ENCODE data around the gene TREML2.

TREML2 gene

DNA sequence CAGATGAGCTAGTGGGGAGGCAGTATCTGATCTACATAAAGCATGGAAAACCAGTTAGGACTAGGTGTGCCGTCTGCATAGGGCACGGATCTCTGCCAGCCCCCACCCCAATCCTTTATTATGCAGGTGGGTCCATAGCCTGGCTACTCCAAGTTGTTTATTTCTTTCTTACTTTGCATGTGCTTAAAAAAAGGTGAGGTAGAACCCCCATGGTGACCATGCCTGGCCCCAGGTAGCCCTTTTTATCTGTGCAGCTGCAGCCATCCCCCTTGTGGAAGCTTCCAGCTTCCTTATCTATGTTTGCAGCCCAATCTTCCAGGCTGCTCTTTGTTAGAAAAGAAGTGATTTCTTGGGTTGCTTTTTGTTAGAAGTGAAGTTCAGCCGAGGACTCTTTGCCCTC, 29.0 kb downstream of the TREML2 start:
- Histone ChIP-seq H3K4me3 (ENCODE audit: low read length) (no peak overlapping the region), H2AFZ (ENCODE audit: low read depth, low read length) (no peak overlapping the region), H3K9me3 (ENCODE audit: insufficient read depth, low read length) (no peaks in the 10 kb centered on the region), H3K27ac (ENCODE audit: low read length) (no peak overlapping the region), H3K79me2 (ENCODE audit: low read length) (no peaks in the 10 kb centered on the region), H3K4me2 (ENCODE audit: low read length) (no peak overlapping the region), H3K4me1 (ENCODE audit: low read length) (peaks cover 11% of the 10 kb centered on the region), H3K9ac (ENCODE audit: low read length) (no peak overlapping the region), H3K36me3 (replicated peaks; ENCODE audit: low read depth, low read length) (no peaks in the 10 kb centered on the region), H3K27me3 (ENCODE audit: low read depth, low read length) (0 out of 2 replicates have a peak, but pooled peaks cover 4% of the 10 kb centered on the region), H4K20me1 (ENCODE audit: insufficient read depth, low read length) (no peaks in the 10 kb centered on the region)
- no peak for TF ChIP-seq EZH2phosphoT487 (IDR thresholded peaks at IDR 0.05; ENCODE audit: low read depth)
- TF ChIP-seq, protein P1, sequence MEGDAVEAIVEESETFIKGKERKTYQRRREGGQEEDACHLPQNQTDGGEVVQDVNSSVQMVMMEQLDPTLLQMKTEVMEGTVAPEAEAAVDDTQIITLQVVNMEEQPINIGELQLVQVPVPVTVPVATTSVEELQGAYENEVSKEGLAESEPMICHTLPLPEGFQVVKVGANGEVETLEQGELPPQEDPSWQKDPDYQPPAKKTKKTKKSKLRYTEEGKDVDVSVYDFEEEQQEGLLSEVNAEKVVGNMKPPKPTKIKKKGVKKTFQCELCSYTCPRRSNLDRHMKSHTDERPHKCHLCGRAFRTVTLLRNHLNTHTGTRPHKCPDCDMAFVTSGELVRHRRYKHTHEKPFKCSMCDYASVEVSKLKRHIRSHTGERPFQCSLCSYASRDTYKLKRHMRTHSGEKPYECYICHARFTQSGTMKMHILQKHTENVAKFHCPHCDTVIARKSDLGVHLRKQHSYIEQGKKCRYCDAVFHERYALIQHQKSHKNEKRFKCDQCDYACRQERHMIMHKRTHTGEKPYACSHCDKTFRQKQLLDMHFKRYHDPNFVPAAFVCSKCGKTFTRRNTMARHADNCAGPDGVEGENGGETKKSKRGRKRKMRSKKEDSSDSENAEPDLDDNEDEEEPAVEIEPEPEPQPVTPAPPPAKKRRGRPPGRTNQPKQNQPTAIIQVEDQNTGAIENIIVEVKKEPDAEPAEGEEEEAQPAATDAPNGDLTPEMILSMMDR (IDR thresholded peaks at IDR 0.05; ENCODE audit: low read depth, low read length) = no peak

DNA sequence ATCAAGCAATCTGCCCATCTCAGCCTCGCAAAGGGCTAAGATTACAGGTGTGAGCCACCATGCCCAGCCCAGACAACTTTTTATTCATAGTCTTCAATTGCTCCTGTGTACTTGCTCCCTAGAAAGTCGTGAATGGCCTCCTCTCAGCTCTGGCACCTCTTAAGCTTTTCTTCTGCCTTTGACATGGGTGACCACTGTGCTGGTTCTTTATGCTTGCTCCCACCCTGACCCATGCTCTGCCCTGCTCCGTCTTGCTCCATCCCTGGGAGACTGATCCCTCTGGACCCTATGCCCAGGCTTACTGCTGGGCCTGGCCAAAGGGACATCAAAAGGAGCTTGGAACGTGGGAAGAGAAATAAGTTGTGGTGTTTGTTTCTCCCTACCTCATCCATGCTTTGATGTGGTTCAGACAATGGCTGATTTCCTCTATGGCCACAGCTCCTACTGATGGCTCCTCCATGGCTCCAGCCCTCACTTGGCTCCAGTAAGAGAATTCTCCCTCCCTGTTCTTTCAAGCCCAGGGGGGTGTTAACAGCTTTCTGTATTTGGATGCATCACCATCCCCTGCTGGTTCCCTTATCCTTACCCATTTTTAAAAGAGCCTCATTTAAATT, 30.3 kb downstream of the TREML2 start:
- Histone ChIP-seq H2AFZ (ENCODE audit: low read depth, low read length) (no peak overlapping the region), H3K4me3 (ENCODE audit: low read length) (no peak overlapping the region), H3K27ac (ENCODE audit: low read length) (no peak overlapping the region)

GRCh38 chr6:41167173-41167963, 33.6 kb downstream of the TREML2 start:
- no peak for TF ChIP-seq EZH2phosphoT487 (IDR thresholded peaks at IDR 0.05; ENCODE audit: low read depth)
- TF ChIP-seq, protein P1 (IDR thresholded peaks at IDR 0.05; ENCODE audit: low read depth, low read length) = no peak
- H2AFZ ChIP-seq (ENCODE audit: low read depth, low read length) = no peak overlapping the region

More for the DNA sequence above, 30.3 kb downstream of the TREML2 start:
- Histone ChIP-seq H3K79me2 (ENCODE audit: low read length) (no peaks in the 10 kb centered on the region), H3K4me1 (ENCODE audit: low read length) (peaks cover 11% of the 10 kb centered on the region), H4K20me1 (ENCODE audit: insufficient read depth, low read length) (no peaks in the 10 kb centered on the region), H3K9ac (ENCODE audit: low read length) (no peak overlapping the region), H3K4me2 (ENCODE audit: low read length) (no peak overlapping the region), H3K36me3 (replicated peaks; ENCODE audit: low read depth, low read length) (no peaks in the 10 kb centered on the region), H3K27me3 (ENCODE audit: low read depth, low read length) (peaks cover 6% of the 10 kb centered on the region), H3K9me3 (ENCODE audit: insufficient read depth, low read length) (no peaks in the 10 kb centered on the region)
- TF ChIP-seq, protein P1 (IDR thresholded peaks at IDR 0.05; ENCODE audit: low read depth, low read length) = no peak
- TF ChIP-seq EZH2phosphoT487 (IDR thresholded peaks at IDR 0.05; ENCODE audit: low read depth) = no peak

DNA sequence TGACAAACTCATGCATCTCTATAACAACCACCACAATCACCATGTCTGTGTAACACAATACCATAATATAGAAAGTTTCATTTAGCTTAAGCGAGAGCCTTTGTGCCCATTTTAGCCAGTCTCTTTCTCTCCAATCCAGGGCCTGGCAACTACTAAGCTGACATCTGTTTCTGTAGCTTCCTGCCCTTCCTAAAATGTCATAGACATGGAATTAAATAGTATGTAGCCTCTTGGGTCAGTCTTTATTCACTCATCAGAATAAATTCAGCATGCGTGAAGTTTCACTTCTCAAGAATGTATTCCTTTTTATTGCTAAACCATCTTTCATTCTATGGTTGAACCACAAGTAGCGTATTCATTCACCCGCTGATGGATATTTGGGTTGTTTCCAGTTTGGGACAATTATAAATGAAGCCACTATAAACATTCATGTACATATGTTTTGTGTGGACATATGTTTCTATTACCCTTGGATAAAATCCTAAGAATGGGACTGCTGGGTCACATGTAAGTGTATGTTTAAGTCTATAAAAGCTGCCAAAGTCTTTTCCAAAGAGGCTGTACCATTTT, 36.3 kb downstream of the TREML2 start:
- Histone ChIP-seq H3K9me3 (ENCODE audit: insufficient read depth, low read length) (no peaks in the 10 kb centered on the region), H3K36me3 (replicated peaks; ENCODE audit: low read depth, low read length) (no peaks in the 10 kb centered on the region), H3K9ac (ENCODE audit: low read length) (no peak overlapping the region), H4K20me1 (ENCODE audit: insufficient read depth, low read length) (no peaks in the 10 kb centered on the region), H3K4me3 (ENCODE audit: low read length) (no peak overlapping the region), H3K79me2 (ENCODE audit: low read length) (no peaks in the 10 kb centered on the region), H2AFZ (ENCODE audit: low read depth, low read length) (no peak overlapping the region), H3K27me3 (ENCODE audit: low read depth, low read length) (peaks cover 7% of the 10 kb centered on the region), H3K4me2 (ENCODE audit: low read length) (no peak overlapping the region), H3K27ac (ENCODE audit: low read length) (no peak overlapping the region), H3K4me1 (ENCODE audit: low read length) (no peaks in the 10 kb centered on the region; the same call in 1 of the 2 replicates)
- TF ChIP-seq, protein P1 (IDR thresholded peaks at IDR 0.05; ENCODE audit: low read depth, low read length) = no peak
- no peak for TF ChIP-seq EZH2phosphoT487 (IDR thresholded peaks at IDR 0.05; ENCODE audit: low read depth)

More at GRCh38 chr6:41167173-41167963, 33.6 kb downstream of the TREML2 start:
- no peaks in the 10 kb centered on the region for H4K20me1 ChIP-seq (ENCODE audit: insufficient read depth, low read length)
- no peaks in the 10 kb centered on the region for H3K79me2 ChIP-seq (ENCODE audit: low read length)
- H3K27me3 ChIP-seq (ENCODE audit: low read depth, low read length) = peaks cover 7% of the 10 kb centered on the region
- no peaks in the 10 kb centered on the region for H3K36me3 ChIP-seq (replicated peaks; ENCODE audit: low read depth, low read length)
- no peak overlapping the region for H3K27ac ChIP-seq (ENCODE audit: low read length)
- H3K4me2 ChIP-seq (ENCODE audit: low read length) = no peak overlapping the region
- H3K9ac ChIP-seq (ENCODE audit: low read length) = no peak overlapping the region
- H3K9me3 ChIP-seq (ENCODE audit: insufficient read depth, low read length) = no peaks in the 10 kb centered on the region
- H3K4me1 ChIP-seq (ENCODE audit: low read length) = no peaks in the 10 kb centered on the region; the same call in 1 of the 2 replicates
- H3K4me3 ChIP-seq (ENCODE audit: low read length) = no peak overlapping the region
